Activated effector memory CD4-positive, alpha-beta T cell treated with Interleukin-2 at 50 U/mL for 16 hours (primary cell): ENCODE measurements around the gene COL6A1.
"Not testable (repeated sequence)": the region's sequence is repeated elsewhere in the genome, so short reads cannot be mapped to it uniquely, and the experiment has no call there.

Experiments
- DNase-seq: peaks from one replicate; pipeline ENCODE4 v3.0.0-alpha.2; 2020

Gene COL6A1

DNA sequence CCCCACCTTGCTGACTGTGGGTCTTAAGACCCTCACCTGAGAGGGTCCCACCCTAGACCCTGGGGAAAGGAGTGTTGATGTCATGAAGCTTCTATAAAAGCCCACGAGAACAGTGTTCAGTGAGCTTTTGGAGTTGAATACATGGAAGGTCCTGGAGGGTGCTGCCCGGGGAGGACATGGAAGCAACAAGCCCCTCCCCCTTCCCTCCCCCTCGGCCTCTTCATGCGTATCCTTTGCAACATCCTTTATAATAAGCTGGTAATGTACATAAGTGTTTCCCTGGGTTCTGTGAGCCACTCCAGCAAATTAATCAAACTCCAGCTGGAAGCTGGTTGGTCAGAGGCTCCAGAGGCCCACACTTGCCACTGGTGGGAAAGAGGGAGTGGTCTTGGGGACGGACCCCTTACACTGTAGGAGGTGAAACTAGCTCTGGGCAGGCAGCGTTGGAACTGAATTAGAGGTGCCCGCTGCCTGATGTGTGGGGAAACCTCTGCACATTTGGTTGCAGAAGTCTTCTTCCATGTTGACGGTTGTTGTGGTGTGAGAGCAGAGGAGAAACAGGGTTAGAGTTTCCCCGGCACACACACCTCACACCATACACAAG, 14.7 kb upstream of the COL6A1 start:
- no peak for DNase-seq

DNA sequence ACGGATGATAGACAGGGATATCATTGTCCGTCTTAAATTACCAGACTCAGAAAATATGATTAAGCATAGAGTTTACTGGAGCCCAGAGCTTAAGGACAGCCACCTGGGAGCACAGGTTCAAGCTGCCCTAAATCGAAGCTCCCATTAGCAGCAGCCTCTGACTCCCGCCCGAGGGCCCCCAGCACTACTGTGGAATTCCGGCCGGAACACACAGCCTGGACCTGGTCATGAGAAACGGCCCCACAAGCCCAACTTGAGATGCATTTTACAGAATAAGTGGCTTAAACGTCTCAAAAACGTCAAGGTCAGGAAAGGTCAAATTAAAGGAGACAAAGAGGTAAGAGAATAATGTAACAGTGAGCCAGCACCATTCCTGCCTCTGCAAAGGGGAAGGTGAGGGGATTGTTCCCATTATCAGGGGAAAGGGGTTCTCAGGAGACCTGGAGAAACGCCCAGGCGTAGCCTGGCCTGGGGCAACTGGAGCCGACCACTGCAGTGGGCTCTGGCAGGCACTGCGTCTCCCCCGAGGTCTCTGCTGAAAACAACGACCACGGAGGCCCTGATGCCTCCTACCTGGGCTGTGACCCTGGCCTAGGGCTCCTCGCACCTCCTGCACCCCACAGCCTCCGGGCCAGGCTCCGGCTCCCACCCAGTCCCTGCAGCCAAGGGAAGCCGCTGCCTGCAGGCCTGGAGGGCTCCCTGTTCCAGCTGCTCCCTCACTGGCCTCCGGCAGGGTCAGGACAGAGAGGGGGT, 11.5 kb upstream of the COL6A1 start:
- no peak for DNase-seq

DNA sequence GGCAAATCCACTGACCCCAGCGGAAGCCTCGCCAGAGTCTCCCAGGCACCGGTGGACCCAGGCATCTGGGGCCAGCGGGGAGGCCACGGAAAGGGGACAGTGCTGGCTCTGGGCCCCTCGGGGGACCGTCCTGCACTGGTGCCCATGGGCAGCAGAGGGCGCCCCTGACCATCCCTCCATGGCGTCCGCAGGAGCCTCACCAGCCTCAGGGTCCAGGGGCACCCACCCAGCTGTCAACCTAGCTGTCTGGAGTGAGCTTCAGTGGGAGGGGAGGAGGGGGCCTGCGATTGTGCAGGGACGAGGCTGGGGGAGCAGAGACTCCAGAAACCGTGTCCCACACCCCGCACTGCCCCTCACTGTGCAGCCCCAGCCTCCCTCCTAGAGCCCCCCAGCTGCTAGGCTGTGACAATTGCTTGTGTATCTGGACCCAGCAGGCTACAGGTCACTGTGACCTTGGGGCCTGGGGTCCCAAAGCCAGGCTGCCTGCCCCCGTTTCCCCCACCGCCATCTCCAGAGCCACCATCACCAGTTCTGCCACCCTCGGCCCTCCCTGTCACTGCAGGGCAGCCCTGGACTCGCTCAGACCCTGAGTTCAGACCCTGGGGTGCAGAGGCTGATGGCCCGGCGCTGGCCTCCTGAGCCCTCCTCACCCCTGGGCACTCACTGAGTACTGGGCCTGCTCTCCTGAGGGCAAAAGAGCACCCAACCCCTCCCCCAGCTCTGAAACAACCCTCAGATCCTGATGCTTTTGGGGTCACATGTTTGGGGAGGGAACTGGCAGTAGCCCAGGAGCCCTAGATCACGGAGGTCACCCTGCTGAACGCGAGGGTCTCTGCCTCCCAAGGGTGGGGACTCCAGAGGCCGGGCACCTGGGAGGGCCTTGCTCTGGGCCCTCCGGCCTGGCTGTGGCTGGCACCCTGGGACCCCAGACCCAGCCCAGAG, 10.6 kb upstream of the COL6A1 start:
- peak; percentile 15 for DNase-seq

DNA sequence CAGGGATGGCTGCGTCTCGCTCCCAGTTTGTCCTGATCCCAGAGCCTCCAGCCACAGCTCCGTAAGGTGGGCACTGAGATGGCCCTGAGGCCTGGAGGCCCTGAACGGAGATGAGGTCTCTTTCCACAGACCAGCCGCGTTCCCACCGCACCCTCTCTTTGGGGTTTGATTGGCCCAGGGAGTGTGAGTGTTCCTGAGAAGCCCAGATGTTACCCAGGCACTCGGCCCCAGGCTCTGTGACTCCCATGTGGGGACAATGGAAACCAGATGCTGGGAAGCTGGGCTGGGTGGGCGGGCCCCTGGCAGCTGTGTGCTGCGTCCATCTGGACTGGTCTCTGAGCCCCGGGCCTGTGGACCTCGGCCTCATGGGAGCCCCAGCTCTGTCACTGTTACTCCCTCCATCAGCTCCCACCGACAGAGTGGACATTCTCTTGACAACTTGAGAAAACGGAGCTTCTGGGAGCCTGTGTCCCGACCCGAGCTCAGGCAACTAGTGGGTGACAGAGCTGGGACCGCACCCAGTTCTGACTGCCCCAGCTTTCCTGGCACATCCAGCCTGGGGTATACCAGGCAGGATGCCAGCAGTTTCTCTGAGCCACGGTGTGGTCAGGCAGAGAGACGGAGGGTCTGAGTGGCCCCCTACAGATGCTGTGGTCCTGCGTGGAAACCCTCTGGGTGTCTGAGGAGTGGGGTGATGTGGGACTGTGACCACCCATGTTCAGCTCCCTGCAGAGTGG, 9.8 kb upstream of the COL6A1 start:
- no peak for DNase-seq

DNA sequence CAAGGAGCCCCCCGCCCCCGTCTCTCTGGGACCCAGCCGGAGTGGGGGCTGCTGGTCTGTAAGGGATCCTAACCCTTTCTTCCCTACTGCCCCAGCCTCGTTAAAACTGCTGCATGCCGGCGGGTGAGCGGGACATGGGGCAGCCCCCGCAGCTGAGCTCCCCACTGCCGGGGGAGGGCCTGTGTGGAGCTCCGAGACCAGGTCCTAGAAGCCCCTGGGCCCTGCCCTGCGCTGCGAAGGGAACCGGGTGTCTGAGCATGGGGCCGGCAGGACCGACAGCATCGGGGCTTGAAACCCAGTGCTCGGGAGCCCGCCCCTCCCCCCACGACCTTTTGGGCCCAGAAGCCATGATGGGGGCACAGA, 9.2 kb upstream of the COL6A1 start:
- no peak for DNase-seq

DNA sequence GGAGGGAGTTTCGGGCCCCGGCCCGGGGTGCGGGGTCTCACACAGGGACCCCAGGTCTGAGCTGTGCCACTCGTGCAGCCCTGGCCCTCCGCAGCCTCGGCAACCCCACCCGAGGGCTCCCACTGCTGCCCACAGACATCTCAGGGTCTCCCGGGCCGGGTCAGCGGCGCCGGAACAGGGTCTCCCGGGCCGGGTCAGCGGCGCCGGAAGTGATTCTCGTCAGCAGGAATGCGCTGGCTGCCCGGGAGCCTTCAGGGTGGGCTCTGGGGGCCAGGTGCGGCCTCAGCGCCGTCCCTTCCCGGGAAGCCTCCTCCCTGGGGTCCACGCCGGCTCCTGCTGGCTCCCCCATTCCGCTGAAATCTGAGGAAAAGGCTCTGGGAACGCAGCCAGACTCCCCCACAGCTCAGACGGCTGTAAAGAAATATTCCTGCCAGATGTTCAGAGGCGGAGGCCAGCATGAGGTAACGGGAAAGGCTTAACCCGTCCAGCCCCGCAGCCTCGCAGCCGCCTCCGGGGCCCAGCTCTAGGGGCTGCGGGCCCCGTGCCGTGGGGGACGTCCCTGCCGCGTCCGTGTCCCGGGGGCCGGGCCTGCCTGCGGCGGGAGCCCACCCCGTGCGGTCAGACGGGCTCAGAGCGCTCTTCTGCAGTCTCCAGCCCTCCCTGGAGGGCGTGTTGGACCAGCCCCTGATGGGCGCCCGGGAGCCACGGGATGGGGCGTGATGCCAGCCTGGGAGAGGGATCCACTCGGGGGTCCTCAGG, 8.7 kb upstream of the COL6A1 start:
- no peak for DNase-seq

DNA sequence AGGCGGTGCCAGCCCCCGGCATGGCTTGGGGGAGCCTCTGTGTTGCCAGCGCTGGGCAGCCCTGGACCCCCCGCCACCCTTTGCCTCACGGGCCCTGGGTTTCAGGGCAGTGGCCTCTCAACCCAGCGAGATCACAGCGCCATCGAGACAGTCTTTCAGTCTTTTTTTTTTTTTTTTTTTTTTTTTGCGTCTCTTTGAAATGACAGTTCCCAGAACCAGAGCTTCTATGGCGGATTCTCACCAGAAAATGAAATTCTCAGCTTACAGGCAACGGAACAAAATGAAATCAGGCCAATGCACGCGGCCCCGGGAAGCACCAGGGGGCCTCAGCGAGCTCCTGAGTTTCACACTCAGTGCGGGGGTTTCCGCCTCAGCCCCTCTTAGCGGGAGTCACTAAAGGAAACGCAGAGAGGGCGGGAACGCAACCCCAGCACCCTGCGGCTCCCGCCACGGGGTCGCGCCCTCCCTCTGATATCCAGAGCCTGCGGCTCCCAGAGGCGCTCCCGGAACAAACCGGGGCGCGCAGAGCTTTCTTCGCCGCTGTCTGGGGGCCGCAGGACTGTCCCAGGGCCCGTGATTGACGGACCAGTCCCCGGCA, 8.0 kb upstream of the COL6A1 start:
- peak; percentile 61 for DNase-seq

DNA sequence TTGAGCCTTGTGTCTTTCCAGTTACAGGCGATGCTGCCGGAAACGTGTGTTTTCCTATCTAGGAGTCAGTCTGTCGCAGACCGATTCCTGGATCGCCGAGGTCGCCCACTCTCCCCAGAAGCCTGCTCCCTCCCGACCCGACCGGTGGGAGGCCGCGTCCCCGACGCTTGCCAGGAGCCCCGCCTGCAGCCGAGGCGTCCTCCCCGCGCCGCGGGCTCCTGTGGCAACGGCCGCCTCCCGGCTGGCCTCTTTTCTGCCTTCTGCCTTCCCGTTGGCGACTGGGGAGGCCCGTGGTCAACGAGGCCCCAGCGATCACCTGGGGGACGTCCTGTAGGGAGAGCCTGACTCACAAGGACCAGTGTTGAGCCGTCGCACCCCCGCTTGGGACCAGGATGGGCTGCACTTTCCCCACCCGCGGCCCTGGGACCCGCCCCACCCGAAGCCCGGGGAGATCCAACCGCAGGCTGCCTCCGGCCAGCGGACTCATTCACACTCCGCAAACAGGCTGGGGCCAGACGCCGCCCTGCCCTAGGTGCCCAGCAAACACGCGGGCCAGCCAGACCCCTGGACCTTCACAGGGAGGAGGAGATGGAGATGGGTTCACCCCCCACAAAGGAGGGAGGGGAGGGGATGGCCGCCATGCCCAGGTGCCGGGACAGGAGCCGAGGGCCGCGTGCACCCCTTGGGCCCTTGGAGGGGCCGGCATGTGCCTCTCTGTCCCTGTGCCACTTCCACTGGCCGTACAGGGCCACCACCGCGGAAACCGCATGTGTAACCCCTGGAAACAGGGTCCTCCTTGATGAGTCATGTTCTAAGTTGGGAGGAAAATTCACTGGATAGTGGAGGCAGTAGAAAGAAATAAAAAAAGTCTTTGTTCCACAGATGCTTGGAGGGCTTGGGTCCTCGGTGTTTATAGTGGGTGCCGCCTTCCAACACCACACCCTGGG, 7.2 kb upstream of the COL6A1 start:
- DNase-seq: no peak

DNA sequence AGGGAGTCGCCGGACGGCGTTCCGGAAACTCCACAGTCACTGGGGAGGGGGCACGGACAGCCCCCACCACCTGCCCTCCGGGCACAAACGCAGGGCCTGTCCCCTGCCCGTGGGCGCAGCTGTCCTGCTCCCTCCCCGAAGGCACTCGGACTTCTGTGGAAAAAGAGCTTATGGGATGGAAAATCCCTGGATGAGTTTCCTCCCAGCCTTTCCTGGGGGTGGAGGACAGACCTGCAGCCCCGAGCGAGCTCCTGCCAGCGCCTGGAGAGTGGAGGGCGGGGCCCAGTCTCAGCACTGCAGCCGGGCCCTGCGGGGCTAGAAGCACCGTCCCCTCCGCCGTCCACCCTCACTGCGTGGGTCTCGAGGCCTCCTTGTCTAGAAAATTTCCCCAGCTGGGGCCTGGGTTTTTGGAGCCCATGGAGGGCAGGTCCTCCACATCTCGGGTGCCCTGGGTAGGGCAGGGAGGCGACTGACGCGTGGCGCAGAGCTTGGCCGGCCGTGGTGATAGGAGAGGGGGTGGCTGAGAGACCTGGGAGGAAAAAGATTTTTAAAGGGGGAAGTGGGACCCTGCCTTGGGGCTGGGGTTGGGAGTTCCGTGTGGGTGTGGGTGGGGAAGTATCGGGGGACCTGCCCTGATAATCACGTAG, 6.4 kb upstream of the COL6A1 start:
- DNase-seq: no peak

DNA sequence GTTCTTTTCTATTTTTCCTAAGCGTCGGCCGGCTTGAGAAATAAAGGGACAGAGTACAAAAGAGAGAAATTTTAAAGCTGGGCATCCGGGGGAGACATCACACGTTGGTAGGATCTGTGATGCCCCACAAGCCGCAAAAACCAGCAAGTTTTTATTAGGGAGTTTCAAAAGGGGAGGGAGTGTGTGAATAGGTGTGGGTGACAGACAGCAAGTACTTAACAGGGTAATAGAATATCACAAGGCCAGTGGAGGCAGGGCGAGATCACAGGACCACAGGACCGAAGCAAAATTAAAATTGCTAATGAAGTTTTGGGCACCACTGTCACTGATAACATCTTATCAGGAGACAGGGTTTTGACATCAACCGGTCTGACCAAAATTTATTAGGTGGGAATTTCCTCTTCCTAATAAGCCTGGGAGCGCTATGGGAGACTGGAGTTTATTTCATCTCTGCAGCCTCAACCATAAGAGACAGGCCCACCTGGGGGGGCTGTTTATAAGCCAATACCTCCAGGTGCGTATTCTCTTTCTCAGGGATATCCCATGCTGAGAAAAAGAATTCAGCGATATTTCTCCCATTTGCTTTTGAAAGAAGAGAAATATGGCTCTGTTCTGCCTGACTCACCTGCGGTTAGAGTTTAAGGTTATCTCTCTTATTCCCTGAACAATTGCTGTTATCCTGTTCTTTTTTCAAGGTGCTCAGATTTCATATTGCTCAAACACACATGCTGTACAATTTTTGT, 5.7 kb upstream of the COL6A1 start:
- not testable (repeated sequence) for DNase-seq

DNA sequence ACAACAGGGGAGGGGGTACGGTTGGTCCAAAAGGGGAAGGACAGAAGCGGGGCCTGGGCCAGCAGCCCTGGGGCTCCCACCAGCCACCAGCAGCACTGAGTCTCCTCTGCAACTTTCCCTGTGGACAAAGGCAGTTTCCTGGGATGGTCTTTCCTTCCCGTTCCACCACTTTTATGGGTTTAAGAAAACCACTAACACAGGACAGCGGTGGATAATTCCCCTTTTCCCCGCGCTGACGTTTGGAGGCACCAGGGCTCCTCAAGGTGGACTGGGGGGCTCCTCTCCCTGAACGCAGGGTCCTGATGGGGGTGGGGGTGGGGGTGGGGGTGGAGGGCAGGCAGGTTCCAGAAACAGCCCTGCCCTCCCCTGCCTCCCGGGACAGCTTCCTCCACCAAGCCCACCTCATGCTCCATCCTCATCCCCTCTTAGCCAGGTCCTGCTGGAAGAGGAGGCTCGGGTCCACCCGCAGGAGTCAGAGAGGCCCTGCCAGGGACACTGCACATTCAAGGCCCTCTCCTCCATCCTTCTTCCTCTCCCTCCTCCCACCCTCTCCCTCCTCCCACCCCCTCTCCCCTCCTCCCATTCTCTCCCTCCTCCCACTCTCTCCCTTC, 4.8 kb upstream of the COL6A1 start:
- DNase-seq: no peak

DNA sequence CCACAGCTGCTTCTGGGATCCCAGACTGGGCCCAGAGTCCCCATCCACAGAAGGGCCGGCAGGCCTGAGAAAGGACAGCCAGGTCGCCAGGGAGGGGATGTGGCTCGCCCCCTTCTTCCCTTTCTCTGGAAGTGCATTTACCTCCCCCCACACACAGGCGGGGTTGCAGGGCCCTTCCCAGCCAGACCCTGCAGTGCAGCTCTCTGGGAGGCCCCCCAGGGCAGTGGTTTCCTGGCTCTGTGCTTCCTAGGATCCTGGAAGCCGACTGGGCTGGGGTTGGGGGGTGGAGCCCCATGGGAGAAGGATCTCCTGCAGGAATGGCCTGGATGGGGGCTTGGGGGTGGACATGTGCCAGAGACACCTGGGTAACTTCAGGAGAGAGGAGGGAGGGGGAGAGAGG, 4.2 kb upstream of the COL6A1 start:
- no peak for DNase-seq

DNA sequence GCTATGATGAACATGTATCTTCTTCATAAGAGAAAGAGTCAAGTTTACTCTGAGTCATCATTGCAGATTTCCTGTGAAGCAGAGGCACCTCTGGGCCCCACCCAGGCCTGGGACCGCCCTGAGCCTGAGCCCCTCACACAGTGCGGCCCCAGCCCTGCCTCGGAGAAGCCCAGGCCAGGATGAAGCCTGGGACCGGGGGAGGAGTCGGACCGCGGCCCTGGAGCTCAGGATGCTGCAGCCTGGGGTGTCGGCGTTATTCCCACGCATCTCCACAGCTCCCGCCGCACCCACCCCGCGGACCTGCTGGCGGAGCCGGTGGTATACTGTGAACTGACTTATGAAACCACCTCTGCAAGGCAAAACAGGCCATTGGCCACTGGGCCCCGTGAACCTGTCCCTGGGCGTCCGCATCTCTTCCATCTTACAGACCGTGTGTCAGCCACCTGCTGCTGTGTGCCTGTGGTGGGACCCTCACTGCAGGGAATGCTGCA, 2.4 kb upstream of the COL6A1 start:
- DNase-seq: no peak

DNA sequence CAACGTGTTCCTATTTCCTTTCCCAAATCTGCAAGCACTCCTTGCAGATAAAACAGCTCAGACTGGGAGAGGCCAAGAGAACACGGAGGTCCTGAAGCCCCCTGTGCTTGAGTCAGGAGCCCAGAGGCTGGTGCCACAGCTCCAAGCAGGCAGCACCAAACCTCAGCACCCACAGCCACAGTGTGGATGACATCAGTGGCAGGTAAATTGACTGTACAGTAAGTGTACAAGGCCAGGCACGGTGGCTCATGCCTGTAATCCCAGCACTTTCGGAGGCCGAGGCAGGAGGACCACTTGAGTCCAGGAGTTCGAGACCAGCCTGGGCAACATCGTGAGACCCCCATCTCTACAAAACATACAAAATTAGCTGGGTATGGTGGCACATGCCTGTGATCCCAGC, 1.9 kb upstream of the COL6A1 start:
- DNase-seq: no peak

DNA sequence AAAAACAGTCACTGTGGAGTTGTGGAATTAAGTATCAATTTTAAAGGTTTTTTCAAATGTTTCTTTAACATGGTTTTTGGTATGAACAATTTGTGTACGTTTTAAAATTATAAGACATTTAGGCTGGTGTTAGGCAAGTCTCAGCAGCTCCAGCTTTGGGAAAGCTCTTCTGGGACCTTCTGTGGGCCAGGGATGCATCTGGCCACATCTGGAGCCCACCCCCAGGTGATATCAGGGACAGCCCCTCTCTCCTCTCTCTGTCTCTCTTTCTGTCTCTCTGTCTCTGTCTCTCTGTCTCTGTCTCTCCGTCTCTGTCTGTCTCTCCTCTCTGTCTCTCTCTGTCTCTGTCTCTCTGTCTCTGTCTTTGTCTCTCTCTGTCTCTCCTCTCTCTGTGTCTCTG, 1.3 kb upstream of the COL6A1 start:
- no peak for DNase-seq

DNA sequence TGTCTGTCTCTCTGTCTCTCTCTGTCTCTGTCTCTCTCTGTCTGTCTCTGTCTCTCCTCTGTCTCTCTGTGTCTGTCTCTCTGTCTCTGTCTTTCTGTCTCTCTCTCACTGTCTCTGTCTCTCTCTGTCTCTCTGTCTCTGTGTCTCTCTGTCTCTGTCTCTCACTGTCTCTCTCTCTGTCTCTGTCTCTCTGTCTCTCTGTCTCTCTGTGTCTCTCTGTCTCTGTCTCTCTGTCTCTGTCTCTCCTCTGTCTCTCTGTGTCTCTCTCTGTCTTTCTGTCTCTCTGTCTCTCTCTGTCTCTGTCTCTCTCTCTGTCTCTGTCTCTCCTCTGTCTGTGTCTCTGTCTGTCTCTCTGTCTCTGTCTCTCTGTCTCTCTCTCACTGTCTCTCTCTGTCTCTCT, 873 bp upstream of the COL6A1 start:
- DNase-seq: no peak

DNA sequence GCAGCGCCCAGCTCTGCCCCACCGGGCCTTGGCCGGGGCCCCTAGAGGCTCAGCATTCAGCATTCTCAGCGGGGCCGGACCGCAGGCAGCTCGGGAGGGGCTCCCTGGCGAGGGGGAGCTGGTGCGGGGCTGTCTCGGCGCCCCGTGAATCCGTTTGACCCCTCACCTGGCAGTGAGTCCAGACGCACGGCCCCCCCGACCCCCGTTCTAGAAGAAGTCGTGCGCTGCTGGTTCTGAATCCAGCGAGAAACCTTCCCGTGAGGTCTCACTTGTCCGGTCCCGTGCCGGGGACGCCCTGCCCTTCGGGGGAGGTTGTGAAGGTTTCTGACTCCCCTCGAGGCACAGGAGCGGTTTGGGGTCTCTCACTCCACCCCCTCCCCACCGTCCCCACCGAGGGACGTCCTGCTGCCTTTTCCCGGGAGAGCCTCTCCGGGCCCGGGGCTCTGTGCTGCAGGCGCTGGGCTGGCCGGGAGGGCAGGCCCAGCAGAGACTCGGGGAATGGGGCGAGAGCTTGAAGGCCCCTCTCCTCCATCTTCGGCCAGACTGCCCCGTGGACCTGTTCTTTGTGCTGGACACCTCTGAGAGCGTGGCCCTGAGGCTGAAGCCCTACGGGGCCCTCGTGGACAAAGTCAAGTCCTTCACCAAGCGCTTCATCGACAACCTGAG, 655 bp downstream of the COL6A1 start:
- DNase-seq: no peak
